ENCODE data around the gene NANS. TPM values are rescaled to one million over a fixed set of nuclear protein-coding genes. Genes with fewer than 3 reads are reported as not detected.
"Not testable (repeated sequence)": the region's sequence is repeated elsewhere in the genome, so short reads cannot be mapped to it uniquely, and the experiment has no call there.

Gene NANS
- total RNA-seq, 1 experiment from 2014 or later: 60.4 TPM

- DNase-seq: peak; percentile 52 to 70
- H3K9me3 ChIP-seq (replicated peaks): no peaks in the 10 kb centered on the region
- H3K27ac ChIP-seq: no peak overlapping the region
- H3K27me3 ChIP-seq: peaks cover 3% of the 10 kb centered on the region
- H3K36me3 ChIP-seq: no peaks in the 10 kb centered on the region
- H3K4me3 ChIP-seq: no peak overlapping the region
- H3K4me1 ChIP-seq: peaks cover 5% of the 10 kb centered on the region; the same call in 1 of the 2 replicates
Observed at GRCh38 chr9:98117984-98118639, 61.6 kb downstream of the NANS start.

GRCh38 chr9:98118640-98119601 is 62.4 kb downstream of the NANS start, which contains the start of gene TRIM14:
TSS of gene TRIM14 (minus strand) at chr9:98119222. CDS start at chr9:98119188, 34 bp downstream.
- H3K36me3 ChIP-seq: no peaks in the 10 kb centered on the region
- no peak within 1 kb of the TSS; the same call in 1 of the 2 replicates for H3K4me3 ChIP-seq
- no peak for DNase-seq
- no peak within 1 kb of the TSS for H3K27ac ChIP-seq
- no peaks in the 10 kb centered on the region for H3K9me3 ChIP-seq (replicated peaks)
- peaks cover 3% of the 10 kb centered on the region; the same call in 1 of the 2 replicates for H3K27me3 ChIP-seq
- H3K4me1 ChIP-seq: peaks cover 5% of the 10 kb centered on the region; the same call in 1 of the 2 replicates

GRCh38 chr9:98120476-98120875 is 63.9 kb downstream of the NANS start:
- Histone ChIP-seq H3K36me3 (no peaks in the 10 kb centered on the region), H3K27ac (no peak overlapping the region), H3K27me3 (no peaks in the 10 kb centered on the region; the same call in 1 of the 2 replicates), H3K4me1 (peaks cover 5% of the 10 kb centered on the region; the same call in 1 of the 2 replicates), H3K4me3 (no peak overlapping the region), H3K9me3 (replicated peaks) (no peaks in the 10 kb centered on the region)
- no peak for DNase-seq

- DNase-seq: no peak
- no peaks in the 10 kb centered on the region for H3K9me3 ChIP-seq (replicated peaks)
- no peak overlapping the region for H3K27ac ChIP-seq
- H3K36me3 ChIP-seq: no peaks in the 10 kb centered on the region
- no peak overlapping the region for H3K4me3 ChIP-seq
- H3K27me3 ChIP-seq: no peaks in the 10 kb centered on the region; the same call in 1 of the 2 replicates
- H3K4me1 ChIP-seq: peaks cover 5% of the 10 kb centered on the region; the same call in 1 of the 2 replicates
Observed at GRCh38 chr9:98121058-98121457, 64.5 kb downstream of the NANS start.

- not testable (repeated sequence) for H3K36me3 ChIP-seq; H3K9me3 ChIP-seq (replicated peaks); DNase-seq; H3K27me3 ChIP-seq; H3K27ac ChIP-seq; H3K4me3 ChIP-seq; H3K4me1 ChIP-seq
Observed at GRCh38 chr9:98124091-98124490, 67.6 kb downstream of the NANS start.

GRCh38 chr9:98124637-98125426 is 68.3 kb downstream of the NANS start:
- no peak for DNase-seq
- Histone ChIP-seq H3K36me3 (no peaks in the 10 kb centered on the region), H3K9me3 (replicated peaks) (no peaks in the 10 kb centered on the region), H3K27me3 (no peaks in the 10 kb centered on the region; the same call in 1 of the 2 replicates), H3K27ac (no peak overlapping the region), H3K4me1 (no peaks in the 10 kb centered on the region), H3K4me3 (no peak overlapping the region)

GRCh38 chr9:98127226-98127625 is 70.7 kb downstream of the NANS start:
- DNase-seq: no peak
- H3K4me1 ChIP-seq: no peaks in the 10 kb centered on the region
- H3K27me3 ChIP-seq: 0 out of 2 replicates have a peak, but pooled peaks cover 8% of the 10 kb centered on the region
- no peak overlapping the region for H3K4me3 ChIP-seq
- no peak overlapping the region for H3K27ac ChIP-seq
- H3K36me3 ChIP-seq: no peaks in the 10 kb centered on the region
- no peaks in the 10 kb centered on the region for H3K9me3 ChIP-seq (replicated peaks)

GRCh38 chr9:98128316-98128715 is 71.8 kb downstream of the NANS start:
- H3K9me3 ChIP-seq (replicated peaks): no peaks in the 10 kb centered on the region
- no peaks in the 10 kb centered on the region for H3K36me3 ChIP-seq
- DNase-seq: no peak
- H3K4me3 ChIP-seq: no peak overlapping the region
- H3K4me1 ChIP-seq: no peaks in the 10 kb centered on the region
- H3K27me3 ChIP-seq: 0 out of 2 replicates have a peak, but pooled peaks cover 8% of the 10 kb centered on the region
- H3K27ac ChIP-seq: no peak overlapping the region

GRCh38 chr9:98129451-98129881 is 72.9 kb downstream of the NANS start:
- 0 out of 2 replicates have a peak, but pooled peaks cover 8% of the 10 kb centered on the region for H3K27me3 ChIP-seq
- H3K27ac ChIP-seq: no peak overlapping the region
- no peak for DNase-seq
- H3K9me3 ChIP-seq (replicated peaks): no peaks in the 10 kb centered on the region
- H3K4me3 ChIP-seq: no peak overlapping the region
- no peaks in the 10 kb centered on the region for H3K36me3 ChIP-seq
- no peaks in the 10 kb centered on the region for H3K4me1 ChIP-seq

GRCh38 chr9:98130060-98130459 is 73.5 kb downstream of the NANS start:
- H3K9me3 ChIP-seq (replicated peaks); H3K4me1 ChIP-seq; H3K27ac ChIP-seq; H3K4me3 ChIP-seq; DNase-seq; H3K27me3 ChIP-seq; H3K36me3 ChIP-seq: not testable (repeated sequence)

- H3K9me3 ChIP-seq (replicated peaks): no peaks in the 10 kb centered on the region
- no peak for DNase-seq
- H3K4me1 ChIP-seq: no peaks in the 10 kb centered on the region
- no peak overlapping the region for H3K4me3 ChIP-seq
- no peaks in the 10 kb centered on the region for H3K36me3 ChIP-seq
- H3K27me3 ChIP-seq: 0 out of 2 replicates have a peak, but pooled peaks cover 8% of the 10 kb centered on the region
- H3K27ac ChIP-seq: no peak overlapping the region
Observed at GRCh38 chr9:98130576-98131228, 74.2 kb downstream of the NANS start.

GRCh38 chr9:98132158-98132557 is 75.6 kb downstream of the NANS start:
- DNase-seq: no peak
- no peaks in the 10 kb centered on the region for H3K9me3 ChIP-seq (replicated peaks)
- no peaks in the 10 kb centered on the region for H3K4me1 ChIP-seq
- no peak overlapping the region for H3K27ac ChIP-seq
- H3K36me3 ChIP-seq: no peaks in the 10 kb centered on the region
- no peak overlapping the region for H3K4me3 ChIP-seq
- peaks cover 8% of the 10 kb centered on the region; the same call in 1 of the 2 replicates for H3K27me3 ChIP-seq

All from SJCRH30 (cell line).